Eye (tissue), 1 donor: ENCODE measurements around the gene PNMA8C.
"Not testable (repeated sequence)": the region's sequence is repeated elsewhere in the genome, so short reads cannot be mapped to it uniquely, and the experiment has no call there.

Experiments used
- DNase-seq: peaks from one replicate; pipeline ENCODE4 v3.0.0-alpha.2; 2015

The PNMA8C gene

DNA sequence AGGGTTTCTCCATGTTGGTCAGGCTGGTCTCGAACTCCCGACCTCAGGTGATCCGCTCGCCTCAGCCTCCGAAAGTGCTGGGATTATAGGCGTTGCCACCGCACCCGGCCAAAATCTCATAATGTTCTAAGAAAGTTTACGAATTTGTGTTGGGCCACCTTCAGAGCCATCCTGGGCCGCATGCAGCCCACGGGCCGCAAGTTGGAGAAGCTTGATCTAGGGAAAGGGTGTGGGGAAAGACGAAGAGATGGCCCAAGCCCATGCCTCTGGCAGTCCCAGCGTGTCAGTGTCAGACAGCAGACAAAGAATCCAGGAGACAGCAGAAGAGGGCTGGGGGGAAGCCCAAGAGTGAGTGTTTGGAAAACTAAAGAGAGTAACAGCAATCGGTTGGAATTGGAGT lies 17.3 kb upstream of the PNMA8C start:
- DNase-seq, result no peak

DNA sequence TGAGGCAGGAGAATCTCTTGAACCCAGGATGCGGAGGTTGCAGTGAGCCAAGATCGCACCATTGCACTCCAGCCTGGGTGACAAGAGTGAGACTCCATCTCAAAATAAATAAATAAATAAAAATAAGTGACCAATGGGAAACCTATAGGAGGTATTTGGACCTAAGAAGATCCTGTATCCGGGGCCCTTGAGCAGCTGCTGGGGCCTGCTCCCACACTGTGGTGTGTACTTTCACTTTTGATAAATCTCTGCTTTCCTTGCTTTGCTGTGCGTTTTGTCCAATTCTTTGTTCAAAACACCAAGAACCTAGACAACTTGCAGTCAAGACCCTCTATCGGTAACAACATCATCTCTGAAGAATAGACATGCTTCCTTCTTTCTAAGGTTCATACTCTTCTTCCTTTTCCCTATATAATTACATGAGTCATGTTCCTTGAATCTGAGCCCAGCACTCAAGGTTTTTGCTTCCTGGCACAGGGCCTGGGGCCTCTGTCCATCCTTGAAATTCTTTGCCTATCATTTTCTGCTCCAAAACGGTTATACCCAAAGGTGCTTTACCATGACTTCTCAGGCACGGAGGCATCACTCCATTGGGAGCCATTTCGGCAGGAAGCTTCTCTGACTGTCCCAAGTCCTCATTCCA lies 14.2 kb upstream of the PNMA8C start:
- DNase-seq, result no peak

DNA sequence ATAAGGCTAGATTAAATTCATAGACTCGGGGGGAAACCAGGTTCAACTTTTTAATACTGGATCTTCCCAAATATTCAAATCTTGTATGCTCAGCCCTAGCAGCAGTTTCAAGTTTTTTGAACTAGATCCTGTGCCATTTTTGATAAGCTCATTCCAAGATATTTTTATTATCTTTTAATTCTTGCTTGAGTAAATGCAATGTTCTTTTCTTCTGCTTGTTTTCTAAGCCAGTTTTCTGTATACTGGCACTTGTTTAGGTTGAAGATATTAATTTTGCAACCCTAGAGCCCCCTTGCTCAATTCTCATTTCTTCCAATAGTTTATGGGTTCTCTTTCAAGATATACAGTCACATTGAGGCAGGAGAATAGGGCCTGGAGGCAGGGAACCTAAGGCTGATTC lies 13.1 kb upstream of the PNMA8C start:
- DNase-seq, result no peak

DNA sequence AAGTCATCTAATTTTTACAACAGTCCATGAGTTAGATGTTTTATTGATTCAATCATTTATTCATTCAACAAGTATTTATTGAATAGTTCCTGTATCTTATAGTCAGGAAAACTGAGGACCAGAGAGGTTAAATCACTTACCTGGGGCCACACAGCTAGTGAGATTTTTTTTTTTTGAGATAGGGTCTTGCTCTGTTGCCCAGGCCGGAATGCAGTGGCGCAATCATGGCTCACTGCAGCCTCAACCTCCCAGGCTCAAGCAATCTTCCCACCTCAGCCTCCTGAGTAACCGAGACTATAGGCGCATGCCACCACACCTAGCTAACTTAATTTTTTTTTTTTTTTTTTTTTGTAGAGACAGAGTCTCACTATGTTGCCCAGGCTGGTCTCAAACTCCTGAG lies 7.0 kb upstream of the PNMA8C start:
- not testable (repeated sequence) for DNase-seq

DNA sequence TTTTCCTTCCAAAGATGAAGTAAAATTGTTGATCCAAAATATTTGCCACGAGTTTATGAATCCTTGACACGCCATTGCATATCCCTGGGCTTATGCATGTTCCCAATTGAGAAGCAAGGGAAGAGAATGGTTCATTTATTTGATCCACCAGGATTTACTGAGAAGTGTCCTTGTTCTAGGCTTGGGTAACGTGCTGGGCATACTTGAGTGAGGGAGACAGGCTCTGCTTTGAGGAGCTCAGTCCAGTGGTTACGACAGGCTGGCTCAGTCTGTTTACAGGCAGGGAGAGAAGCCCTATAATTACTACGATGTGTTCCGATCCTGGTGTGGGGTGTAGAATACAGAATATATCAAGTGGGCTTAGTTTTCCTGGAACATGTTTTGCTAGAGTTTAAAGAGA lies 6.3 kb upstream of the PNMA8C start:
- DNase-seq, result no peak

DNA sequence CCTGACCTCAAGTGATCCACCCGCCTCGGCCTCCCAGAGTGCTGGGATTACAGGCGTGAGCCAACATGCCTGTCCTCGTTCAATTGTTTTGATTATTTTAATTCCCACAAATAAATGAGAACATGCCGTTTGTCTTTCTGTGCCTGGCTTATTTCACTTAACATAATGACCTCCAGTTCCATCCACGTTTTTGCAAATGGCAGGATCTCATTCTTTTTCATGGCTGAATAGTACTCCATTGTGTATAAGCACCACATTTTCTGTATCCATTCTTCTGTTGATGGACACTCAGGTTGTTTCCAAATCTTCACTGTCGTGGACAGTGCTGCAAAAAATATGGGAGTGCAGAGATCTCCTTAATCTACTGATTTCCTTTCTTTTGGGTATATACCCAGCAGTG lies 4.7 kb upstream of the PNMA8C start:
- DNase-seq, result not testable (repeated sequence)

DNA sequence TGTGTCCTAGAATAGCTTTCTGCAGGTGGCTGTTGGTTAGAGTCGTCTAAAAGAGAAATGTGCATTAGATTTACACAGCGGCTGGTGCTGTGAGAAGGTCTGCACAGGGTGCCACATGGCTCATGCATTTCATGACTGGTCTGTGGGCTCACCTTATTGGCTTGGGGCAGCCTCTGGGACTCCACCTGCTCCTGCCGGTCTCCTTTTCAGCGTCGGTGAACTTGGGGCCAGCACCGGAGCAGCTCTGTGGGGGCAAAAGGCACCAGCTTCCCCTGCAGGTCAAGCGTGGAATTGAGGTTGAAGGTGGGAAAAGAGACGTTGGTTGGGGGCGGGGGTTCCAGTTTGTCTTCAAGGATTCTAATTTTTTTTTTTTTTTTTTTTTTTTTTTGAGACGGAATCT lies 3.1 kb upstream of the PNMA8C start:
- DNase-seq, result peak; percentile 18

DNA sequence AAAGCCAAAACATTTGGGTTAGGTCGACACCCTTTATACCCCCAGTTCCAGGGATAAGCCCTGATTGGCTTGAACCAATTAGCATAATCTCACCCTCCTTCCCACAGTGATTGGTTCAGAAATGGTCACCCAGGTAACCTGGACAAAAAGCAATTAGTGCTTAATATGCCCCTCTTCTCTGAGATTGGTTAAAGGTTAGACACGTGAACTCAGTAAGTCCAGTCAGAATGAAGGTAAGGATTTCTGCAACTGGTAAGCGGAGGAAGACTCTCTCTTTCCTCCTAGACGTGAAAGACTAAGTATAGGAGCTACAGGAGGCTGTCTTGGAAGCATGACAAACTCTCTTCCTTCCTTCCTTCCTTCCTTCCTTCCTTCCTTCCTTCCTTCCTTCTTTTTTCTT lies 1.3 kb upstream of the PNMA8C start:
- DNase-seq, result peak; percentile 2

DNA sequence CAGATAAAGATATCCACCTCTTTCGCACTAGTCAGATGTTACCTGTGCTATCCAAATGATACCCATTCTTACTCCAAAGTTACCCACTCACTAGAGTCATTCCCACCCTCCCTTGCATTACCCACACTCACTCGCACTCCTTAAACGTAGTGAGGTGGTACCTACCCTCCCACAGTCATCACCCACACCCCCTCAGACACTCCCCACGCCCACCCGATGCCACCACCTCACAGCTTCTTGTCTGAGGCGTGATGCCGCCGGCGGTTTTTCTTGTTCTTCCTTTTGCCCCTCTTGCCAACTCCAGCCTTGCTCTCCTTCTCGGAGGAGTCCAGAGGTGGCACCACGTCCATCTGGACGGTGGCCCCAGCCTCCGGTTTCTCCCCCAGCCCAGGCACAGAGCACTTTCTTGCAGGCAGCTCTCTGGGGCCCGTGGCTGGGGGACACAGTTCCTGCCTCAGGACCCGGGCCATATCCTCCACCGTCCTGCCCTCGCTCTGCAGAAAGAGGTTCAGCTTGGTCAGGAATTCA lies 1.2 kb downstream of the PNMA8C start:
- DNase-seq, result no peak

DNA sequence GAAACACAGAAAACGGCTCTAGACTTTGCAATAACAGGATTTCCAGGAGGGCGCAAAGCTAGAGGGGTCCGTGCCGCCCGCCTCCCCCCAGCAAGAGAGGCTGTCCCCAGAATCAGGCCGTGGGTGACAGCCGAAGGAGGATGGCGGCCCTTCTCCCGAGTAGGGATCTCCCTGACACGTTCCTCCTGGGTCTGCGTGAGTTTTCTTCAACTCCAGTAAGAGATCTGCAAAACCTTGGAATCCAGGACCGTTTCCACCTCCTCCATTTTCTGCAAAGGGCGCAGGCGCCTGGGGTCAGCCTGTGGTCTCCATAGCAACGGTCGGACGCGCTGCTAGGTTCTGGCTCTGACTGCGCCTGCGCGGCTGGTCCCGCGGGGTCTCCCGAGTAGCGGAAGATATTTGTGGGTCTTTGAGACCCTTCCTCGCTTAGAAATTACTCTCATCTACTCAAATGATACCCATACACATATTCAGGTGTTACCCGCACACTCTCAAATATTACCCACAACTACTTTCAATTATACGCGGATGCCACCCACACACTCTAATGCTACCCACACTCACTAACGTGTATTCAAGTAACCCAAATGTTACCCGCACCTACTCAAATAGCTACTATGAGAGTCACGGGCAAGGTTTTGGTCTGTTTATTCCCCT lies 2.1 kb downstream of the PNMA8C start:
- DNase-seq, result peak; percentile 97

DNA sequence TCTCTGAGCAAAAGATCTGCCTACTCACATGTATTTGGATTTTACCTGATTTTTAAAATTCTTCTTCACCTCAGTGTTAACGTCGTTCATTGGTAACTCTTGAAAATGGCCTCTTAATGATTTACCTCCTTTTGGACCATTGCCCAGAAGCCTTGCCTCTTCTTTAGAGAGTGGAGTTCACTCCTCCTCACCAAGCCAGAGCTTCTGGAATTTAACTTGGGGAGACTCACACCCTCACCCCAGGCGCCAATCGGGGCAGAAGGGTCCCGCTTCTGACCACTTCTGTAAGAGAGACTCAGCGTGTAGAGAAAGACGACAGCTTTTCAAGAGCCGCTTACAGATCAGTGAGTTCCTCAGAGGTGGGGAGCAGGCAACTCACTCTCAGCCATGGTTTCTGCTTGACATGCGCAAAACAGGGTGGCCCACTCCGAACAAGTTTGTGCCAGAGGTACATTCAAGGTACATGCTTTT lies 2.7 kb downstream of the PNMA8C start:
- DNase-seq, result peak; percentile 57

DNA sequence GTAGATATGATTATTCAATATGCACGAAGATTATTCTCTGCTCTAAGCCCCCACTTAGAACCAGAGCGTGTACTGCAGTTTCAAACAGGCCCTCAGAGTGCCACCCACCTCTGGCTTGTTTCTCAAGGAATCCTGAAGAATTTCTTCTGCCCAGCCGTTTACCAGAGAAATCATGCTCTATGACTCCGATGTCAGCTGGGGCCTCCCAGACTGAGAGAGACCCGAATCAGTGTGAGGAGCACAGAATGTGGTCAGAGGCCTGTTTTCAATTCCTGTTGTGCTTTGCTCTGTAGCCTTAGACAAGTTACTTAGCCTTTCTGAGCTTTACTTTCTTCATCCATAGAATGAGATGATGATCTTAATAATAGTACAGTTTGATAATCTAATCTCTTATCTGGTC lies 5.5 kb downstream of the PNMA8C start:
- peak; percentile 0 for DNase-seq

DNA sequence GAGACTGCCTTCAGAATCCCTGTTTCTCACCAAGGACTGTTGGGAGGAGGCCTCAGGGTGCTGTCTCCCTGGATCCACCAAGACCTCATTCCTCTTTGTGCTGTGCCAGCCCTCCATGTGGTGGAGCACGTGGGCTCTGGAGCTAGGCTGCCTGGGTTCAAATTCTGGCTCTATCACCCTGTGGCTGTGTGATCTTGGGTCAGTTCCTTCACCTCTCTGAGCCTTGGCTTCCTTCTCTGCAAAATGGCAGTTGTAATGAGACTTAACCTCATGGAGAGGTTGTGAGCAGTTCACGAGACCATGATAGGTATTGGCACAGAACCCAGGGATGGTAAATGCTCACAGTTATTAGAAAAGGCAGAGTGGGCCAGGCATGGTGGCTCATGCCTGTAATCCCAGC lies 6.4 kb downstream of the PNMA8C start:
- no peak for DNase-seq

DNA sequence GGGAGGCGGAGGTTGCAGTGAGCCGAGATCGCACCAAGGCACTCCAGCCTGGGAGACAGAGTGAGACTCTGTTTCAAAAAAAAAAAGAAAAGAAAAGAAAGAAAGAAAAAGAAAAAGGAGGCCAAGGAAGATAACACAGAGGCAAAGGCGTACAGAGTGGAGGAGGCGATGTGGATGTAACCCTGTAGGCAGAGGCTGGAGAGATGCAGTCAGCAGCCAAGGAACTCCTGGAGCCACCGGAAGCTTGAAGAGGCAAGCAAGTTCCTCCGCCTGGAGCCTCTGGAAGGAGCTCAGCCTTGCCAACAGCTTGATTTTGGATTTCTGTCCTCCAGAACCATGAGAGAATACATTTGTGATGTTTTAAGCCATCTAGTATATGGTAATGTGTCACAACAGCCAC lies 8.7 kb downstream of the PNMA8C start:
- DNase-seq, result peak; percentile 0

DNA sequence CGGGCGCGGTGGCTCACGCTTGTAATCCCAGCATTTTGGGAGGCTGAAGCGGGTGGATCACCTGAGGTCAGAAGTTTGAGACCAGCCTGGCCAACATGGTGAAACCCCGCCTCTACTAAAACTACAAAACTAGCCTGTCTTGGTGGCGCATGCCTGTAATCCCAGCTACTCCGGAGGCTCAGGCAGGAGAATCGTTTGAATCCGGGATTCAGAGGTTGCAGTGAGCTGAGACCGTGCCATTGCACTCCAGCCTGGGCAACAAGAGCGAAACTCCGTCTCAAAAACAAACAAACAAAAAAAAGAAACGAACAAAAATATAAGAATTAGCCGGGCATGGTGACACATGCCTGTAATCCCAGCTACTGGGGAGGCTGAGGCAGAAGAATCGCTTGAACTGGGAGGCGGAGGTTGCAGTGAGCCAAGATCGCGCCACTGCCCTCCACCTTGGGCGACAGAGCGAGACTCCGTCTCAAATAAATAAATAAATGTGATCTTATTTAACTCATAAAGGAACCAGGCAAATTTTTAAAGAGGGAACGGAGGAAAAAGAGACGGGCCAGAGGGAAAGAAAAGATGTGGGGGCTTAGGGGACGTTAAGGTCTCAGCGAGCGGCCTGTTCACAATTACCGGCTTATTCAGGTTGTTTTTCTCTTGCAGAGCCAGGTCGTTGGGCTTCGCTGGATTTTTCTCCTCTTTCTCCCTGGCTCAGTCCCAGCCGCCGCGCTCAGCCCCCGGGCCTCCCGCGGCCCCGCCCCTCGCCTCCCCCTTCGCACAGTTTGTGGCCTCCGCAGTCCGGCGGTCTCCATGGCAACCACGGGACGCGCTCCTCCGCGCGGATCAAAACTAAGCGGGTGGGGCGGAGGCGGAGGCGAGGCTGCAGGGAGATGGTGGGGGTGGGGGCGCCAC lies 12.7 kb downstream of the PNMA8C start:
- peak; percentile 97 for DNase-seq

DNA sequence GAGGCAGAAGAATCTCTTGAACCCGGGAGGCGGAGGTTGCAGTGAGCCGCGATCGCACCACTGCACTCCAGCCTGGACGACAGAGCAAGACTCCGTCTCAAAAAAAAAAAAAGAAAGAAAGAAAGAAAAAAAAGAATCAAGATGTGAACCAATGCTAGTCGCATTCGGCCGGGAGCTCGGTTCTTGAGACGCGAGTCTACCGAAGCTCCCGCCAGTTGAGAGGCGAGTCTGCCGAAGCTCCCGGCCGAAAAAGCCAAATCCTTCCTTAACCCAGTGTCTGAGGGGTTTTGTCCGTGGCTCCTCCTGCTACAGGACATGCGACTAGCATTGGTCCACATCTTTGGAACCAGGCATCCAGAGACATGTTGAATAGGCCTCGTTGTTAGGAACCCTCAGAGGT lies 13.8 kb downstream of the PNMA8C start:
- DNase-seq, result not testable (repeated sequence)

DNA sequence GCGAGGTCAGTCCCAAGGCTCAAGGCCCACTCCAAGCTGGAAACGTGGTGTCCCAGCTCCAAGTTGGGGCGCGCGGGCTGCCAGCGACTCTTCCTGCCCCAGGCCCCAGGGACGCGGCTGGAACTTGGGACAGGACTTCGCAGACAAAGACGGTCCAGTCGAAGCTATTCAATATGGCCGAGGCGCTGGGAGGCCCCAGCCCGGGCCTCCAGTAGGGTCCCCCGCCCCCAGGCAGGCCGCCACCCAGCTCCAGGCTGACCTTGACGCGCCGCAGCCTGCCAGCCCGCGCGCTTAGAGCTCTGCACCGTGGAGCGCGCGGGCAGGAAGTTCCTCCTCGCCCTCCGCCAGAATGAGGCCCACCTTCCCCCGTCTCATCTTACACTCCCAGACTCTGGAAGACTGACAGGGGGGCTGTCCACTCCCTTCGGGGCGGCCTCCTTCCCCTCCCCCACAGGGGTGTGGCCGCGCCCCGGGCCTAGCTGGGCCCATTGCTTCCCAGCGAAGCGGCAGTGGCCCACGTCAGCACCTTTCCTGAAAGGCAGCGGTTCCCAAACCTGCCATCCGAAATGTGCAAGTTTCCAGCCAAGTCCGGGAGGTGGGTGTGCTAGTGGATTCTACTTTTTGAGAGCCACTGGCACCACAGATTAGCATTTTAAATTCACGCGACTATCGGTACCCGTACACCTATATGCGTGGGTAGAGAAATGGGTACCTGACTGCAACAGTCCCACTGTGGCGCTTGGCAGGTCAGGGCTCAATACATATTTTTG lies 15.3 kb downstream of the PNMA8C start, which contains the start of gene CCDC8:
CCDC8 (minus strand) TSS at position 303 of the 770 bp plus-strand sequence. CDS start 754 bp downstream, outside the sequence.
- peak; percentile 97 for DNase-seq

DNA sequence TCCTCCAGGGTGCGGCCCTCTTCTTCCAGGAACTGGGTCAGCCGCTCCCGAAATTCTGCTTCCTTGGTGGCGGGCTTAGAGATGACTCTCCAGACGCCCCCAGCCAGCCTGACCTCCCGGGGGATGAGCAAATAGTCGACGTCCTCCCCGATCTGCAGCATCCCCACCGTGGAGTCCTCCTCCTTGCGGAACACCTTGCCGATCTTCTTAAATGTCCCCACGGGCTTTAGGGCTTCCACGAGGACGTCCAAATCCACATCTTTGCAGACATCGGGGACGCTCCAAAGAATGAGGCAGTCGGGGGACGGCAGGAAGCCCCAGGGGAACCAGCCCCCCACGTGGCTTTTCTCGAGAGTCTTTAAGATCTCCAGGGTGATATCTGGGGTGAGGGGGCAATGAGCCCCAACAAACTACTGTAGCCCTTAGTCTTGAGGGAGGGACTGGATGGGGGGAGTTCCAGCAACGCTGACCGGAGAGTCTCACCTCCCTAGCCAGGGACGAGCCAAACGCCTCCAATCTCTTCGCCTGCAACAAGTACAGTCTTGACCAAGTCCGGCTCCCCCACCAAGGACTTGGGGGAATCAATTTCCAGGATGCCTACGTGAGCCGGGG lies 16.0 kb downstream of the PNMA8C start:
- peak; percentile 67 for DNase-seq

DNA sequence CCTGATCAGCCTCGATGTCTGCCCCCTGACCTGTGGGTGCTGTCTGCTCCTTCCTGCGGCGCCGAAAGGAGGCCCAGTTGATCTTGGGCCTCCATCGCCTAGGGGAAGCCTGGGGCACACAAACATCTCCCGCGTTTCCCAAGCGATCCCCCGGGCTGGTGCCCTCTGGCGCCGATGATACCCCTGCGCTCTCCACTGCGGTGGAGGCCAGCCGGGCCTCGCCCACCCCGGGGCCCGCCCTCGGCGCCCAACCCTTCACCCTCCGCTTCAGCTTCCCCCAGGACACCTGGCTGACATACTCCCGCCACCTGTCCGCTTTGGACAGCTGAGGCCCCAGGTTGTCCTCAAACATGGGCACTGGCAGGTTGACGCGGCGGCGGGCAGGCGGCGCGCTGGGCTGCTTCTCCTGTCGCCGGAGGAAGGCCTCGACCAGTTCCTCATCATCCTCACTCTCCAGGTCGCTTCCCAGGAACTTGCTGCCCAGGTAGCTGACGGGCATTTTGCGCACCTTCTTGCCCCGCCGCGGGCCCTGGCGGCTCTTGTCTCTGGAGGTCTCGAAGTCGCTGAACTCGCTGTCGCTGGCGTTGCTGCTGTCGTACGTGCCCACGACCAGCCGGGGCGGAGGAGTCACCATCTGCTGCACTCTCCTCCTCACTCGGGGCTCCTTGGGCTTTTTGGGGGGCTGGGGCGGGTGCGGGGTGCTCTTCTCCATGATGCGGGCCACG lies 16.6 kb downstream of the PNMA8C start:
- peak; percentile 64 for DNase-seq

DNA sequence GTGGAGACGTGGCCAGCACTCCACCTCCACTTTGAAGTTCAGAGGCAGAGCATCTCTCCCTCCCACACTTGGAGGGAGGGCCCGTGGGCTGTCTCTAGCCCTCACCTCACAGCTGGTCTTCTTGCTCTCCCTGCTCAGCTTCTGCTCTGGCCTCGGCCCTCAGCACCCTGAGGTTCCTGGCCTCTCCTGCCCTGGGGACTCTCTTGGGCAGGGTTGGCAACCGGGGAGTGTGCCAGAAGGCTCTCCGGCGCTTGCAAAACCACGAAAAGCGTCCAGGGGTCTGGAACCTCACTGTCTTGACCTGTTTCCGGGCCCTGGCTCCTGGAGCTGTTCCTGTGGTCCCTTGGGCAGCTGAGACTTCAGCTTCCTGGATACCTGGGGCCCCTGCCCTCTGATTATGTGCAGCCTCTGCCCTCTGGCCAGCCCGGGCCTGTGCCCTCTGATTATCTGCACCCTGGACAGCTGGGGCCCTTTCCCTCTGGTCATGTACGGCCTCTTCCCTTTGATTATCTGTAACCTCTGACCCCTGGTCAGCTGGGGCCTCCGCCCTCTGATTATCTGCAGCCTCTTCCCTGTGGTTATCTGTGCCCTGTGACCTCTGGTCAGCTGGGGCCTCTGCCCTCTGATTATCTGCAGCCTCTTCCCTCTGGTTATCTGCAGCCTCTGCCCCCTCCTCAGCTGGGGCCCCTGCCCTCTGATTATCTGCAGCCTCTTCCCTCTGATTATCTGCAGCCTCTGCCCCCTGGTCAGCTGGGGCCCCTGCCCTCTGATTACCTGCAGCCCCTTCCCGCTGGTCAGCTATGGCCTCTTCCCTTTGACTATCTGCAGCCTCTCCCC lies 17.4 kb downstream of the PNMA8C start:
- no peak for DNase-seq
